NB4 (cell line): ENCODE results near the gene NDUFAF7.
"Not testable (repeated sequence)": the region's sequence is repeated elsewhere in the genome, so short reads cannot be mapped to it uniquely, and the experiment has no call there.

Experiments
- DNase-seq: peaks from one replicate; pipeline ENCODE4 v3.0.0; 2010; ENCODE audit warnings: low read depth
- H3K4me3 ChIP-seq: one replicate; pipeline ENCODE4 v1.5.1; 2011; ENCODE audit warnings: mild to moderate bottlenecking, low read depth, low read length, moderate library complexity
- MYC ChIP-seq: IDR thresholded peaks from 2 replicates; pipeline ENCODE4 v1.6.1; 2011; ENCODE audit warnings: low read depth, low read length
- POLR2A ChIP-seq: IDR thresholded peaks from 2 replicates; pipeline ENCODE4 v1.6.1; 2011; ENCODE audit warnings: mild to moderate bottlenecking; ENCODE audit not compliant: insufficient read length; ENCODE audit errors: extremely low read depth
- TF ChIP-seq, protein P1 (sequence below): IDR thresholded peaks from one replicate; pipeline ENCODE4 v1.5.1; 2012; ENCODE audit warnings: low read depth, low read length
- TF ChIP-seq, protein P2 (sequence below): IDR thresholded peaks from 2 replicates; pipeline ENCODE4 v1.6.1; 2011; ENCODE audit warnings: low read depth, low read length

The NDUFAF7 gene

DNA sequence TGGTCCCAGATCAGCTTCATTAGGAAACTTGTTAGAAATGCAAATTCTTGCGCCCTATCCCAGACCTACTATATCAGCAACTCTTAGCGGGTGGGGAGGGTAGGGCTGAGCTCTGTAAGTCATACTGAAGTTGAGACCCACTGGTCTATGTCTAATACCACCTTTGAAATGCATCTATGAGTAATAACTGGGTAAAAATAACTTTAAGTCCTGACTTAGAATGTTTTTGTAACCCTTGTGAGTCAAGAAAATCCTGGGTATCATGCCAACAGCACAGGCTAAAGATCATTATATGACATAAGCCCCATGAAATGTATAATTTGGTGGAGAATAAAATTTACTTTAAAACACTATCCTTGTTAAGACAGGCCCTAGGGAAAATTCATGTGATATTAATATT is 51.7 kb downstream of the NDUFAF7 start:
- TF ChIP-seq POLR2A (no peak), MYC (no peak)
- TF ChIP-seq, protein P1, sequence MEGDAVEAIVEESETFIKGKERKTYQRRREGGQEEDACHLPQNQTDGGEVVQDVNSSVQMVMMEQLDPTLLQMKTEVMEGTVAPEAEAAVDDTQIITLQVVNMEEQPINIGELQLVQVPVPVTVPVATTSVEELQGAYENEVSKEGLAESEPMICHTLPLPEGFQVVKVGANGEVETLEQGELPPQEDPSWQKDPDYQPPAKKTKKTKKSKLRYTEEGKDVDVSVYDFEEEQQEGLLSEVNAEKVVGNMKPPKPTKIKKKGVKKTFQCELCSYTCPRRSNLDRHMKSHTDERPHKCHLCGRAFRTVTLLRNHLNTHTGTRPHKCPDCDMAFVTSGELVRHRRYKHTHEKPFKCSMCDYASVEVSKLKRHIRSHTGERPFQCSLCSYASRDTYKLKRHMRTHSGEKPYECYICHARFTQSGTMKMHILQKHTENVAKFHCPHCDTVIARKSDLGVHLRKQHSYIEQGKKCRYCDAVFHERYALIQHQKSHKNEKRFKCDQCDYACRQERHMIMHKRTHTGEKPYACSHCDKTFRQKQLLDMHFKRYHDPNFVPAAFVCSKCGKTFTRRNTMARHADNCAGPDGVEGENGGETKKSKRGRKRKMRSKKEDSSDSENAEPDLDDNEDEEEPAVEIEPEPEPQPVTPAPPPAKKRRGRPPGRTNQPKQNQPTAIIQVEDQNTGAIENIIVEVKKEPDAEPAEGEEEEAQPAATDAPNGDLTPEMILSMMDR, result no peak
- TF ChIP-seq, protein P2, sequence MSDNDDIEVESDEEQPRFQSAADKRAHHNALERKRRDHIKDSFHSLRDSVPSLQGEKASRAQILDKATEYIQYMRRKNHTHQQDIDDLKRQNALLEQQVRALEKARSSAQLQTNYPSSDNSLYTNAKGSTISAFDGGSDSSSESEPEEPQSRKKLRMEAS, result no peak
- no peak for DNase-seq
- H3K4me3 ChIP-seq, result no peak overlapping the region

DNA sequence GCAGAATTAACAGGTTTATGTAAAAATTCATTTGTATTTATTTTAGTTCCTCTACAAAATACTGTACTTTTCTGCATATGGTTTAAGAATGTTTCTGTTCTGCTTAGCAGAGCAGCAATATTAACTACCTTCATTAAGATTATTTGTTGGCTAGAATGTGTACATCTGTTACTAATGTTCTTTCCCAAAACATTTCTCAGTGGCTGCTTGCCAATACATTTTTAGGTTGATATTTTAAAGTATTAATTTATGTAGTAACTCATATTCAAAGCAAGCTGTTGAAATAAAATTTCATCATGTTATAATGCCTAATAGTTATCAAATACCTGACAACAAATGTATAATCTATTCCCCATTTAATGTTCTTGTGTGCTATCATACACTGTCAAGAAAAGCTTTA is 52.9 kb downstream of the NDUFAF7 start:
- TF ChIP-seq, protein P2, result no peak
- TF ChIP-seq POLR2A, result no peak
- TF ChIP-seq MYC, result no peak
- TF ChIP-seq, protein P1, result no peak
- DNase-seq, result no peak
- H3K4me3 ChIP-seq, result no peak overlapping the region

DNA sequence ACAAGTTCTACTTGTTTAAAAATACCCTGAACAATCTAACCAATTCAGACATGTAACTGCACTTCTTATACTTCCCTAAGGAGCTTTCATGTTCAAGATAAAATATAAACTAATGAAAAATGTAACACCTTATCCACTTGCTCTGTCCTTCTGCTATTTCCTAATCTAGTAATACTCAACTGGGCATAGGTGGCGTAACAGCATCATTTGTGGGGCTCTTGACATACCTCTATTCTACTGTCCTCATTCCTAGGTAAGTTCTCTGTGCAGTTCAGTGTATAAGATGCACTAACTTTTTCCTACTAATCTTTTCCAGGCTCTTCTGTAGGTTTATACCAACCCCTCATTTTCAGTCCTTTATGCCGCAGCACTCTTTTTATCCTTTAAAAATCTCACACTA is 56.5 kb downstream of the NDUFAF7 start:
- DNase-seq, result peak; percentile 50
- no peak for TF ChIP-seq POLR2A
- H3K4me3 ChIP-seq, result no peak overlapping the region

DNA sequence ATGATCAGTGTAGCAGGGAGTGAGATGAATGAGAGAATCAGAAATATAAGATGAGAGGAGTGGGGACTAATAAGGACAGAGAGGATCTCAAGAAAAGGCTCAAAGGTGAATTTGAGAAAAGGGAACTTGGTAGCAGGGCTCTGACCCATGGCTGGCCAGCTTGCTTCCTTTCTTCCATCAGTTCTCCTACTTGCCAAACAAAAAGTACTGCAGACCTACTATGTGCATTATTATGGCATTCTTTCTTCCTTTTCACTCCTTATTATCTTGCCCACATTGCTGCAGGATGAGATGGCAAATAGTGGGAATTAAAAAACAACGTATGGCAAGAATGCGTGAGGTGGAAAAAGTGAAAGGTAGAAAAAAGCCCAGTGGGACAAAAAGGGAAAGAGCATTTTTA is 60.2 kb downstream of the NDUFAF7 start:
- no peak for DNase-seq
- TF ChIP-seq MYC (no peak), POLR2A (no peak)
- TF ChIP-seq, protein P1, result no peak
- TF ChIP-seq, protein P2, result no peak
- H3K4me3 ChIP-seq, result no peak overlapping the region

DNA sequence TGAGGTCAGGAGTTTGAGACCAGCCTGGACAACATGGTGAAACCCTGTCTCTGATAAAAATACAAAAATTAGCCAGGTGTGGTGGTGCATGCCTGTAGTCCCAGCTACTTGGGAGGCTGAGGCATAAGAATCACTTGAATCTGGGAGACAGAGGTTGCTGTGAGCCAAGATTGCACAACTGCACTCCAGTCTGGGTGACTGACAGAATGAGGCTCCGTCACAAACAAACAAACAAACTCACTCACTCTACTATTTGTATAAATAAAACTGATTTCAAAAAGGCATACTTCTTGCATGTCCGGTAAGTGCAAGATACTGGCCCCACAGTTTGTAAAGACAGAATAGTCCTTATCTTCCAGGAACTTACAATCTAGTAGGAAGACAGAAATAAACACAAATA is 63.4 kb downstream of the NDUFAF7 start:
- not testable (repeated sequence) for H3K4me3 ChIP-seq, DNase-seq

DNA sequence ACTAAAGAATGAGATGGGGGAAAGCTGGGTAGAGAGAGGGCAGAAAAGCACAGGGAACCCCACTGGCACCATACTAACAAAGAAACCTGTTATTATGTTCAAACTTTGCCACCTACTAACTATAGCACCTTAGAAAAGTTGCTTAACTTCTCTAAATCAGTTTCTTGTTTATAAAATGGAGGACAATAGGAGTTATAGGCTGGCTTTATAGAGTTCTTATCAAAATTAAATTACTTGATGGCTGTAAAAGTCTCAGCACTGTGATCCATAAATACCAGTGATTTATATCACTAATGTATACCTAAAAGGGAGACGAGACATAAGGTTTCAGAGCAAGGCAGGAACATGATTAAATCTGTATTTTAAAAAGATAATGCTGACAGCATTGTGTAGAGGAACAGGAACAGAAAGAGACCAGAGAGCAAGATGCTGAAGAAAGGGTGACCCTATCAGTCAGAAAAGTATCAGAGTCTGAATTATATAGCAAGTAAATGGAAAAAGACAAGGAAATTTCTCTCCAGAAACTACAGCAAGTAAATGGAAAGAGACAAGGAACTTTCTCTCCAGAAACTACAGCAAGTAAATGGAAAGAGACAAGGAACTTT is 64.1 kb downstream of the NDUFAF7 start:
- TF ChIP-seq, protein P1, result no peak
- TF ChIP-seq POLR2A (no peak), MYC (no peak)
- TF ChIP-seq, protein P2, result no peak
- no peak for DNase-seq
- no peak overlapping the region for H3K4me3 ChIP-seq

DNA sequence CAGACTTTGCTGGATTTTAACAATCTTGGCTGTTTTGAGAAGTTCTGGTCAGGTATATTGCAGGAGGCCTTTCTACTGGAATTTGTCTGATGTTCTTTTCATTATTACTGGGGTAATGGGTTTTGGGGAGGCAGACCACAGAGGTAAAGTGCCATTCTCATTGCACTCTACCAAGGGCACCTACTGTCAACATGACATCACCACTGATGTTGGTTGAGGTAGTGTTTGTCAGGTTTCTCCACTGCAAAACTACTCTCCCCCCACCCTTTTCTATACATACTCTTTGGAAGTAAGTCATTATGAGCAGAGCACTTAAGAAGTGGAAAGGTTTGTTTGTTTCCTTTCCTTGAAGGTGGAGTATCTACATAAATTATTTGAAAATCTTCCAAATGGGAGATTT is 66.2 kb downstream of the NDUFAF7 start:
- no peak for DNase-seq
- TF ChIP-seq, protein P1, result no peak
- TF ChIP-seq MYC (no peak), POLR2A (no peak)
- TF ChIP-seq, protein P2, result no peak
- no peak overlapping the region for H3K4me3 ChIP-seq
